Transverse colon (tissue), 4 donors: ENCODE measurements around the gene INPP4B. TPM values are rescaled to one million over a fixed set of nuclear protein-coding genes. Genes with fewer than 3 reads are reported as not detected.

ENCODE experiments used
- DNase-seq: peaks from one replicate; pipeline ENCODE4 v3.0.0-alpha.2; 2019
- H3K27ac ChIP-seq, 4 donors: fragments of 200-600 bp; sonication (generic); 2 replicates each; pipeline ENCODE4 v1.5.1; 2016 to 2018; ENCODE audit warnings: inconsistent platforms in 4 of 4
- H3K27me3 ChIP-seq: fragments of 200-600 bp; sonication (generic); 2 replicates; pipeline ENCODE4 v1.5.1; 2017; ENCODE audit warnings: inconsistent platforms
- H3K36me3 ChIP-seq, 4 donors: fragments of 200-600 bp; sonication (generic); 2 replicates each; pipeline ENCODE4 v1.5.1; 2017 to 2019; ENCODE audit warnings: inconsistent platforms in 4 of 4
- H3K4me1 ChIP-seq, 4 donors: fragments of 200-600 bp; sonication (generic); 2 replicates each; pipeline ENCODE4 v1.5.1; 2017 to 2020; ENCODE audit warnings: inconsistent platforms in 4 of 4
- H3K4me3 ChIP-seq, 4 donors: fragments of 200-600 bp; sonication (generic); 1 replicate in 1 of 4; 2 replicates in 3 of 4; pipeline versions ENCODE4 v1.5.1 to v1.6.1; 2017 to 2019; ENCODE audit warnings: inconsistent platforms in 4 of 4
- H3K9me3 ChIP-seq, 2 donors: fragments of 200-600 bp; sonication (generic); 2 replicates each; pipeline ENCODE4 v1.5.1; 2017 to 2019; ENCODE audit warnings: inconsistent platforms in 2 of 2
- CTCF ChIP-seq, 5 experiments: fragments of 200-600 bp in 3 of 5; fragments of 450-650 bp in 2 of 5; sonication (generic) in 3 of 5; IDR thresholded peaks; 1 replicate in 2 of 5; 2 replicates in 3 of 5; pipeline ENCODE4 v1.5.1; 2016 to 2017; ENCODE audit warnings: antibody characterized with exemption in 5 of 5, inconsistent platforms in 3 of 5, mild to moderate bottlenecking in 2 of 5, moderate library complexity in 1 of 5
- EP300 ChIP-seq: sonication (generic); formaldehyde crosslinking; IDR thresholded peaks from one replicate; pipeline ENCODE4 v1.6.1; 2017; ENCODE audit warnings: antibody characterized with exemption, low read depth
- POLR2A ChIP-seq: fragments of 450-650 bp; IDR thresholded peaks from one replicate; pipeline ENCODE4 v1.6.1; 2016; ENCODE audit warnings: antibody characterized with exemption, mild to moderate bottlenecking, moderate library complexity
- POLR2AphosphoS5 ChIP-seq, 3 donors: sonication (generic); formaldehyde crosslinking; IDR thresholded peaks; one replicate each; pipeline ENCODE4 v1.6.1; 2016; ENCODE audit warnings: antibody characterized with exemption in 3 of 3
- WGBS, 2 donors: methylation state at CpG; one replicate each; pipeline ENCODE4 v1.1.5; 2018; ENCODE audit warnings: low coverage in 1 of 2; 5-methylcytosine and 5-hydroxymethylcytosine counted together
- in situ Hi-C, 4 donors: fragments of 200-750 bp; cut with MboI; loops; one replicate each; pipeline versions ENCODE4 v1.15.0 to v1.15.1; 2017; ENCODE audit warnings: low sequenced_read_pairs in 3 of 4, low pct_ligation_motif_present in 1 of 4, low pct_unique_long_range_greater_than_20kb in 1 of 4
- intact Hi-C: fragments of 100-400 bp; cut with DNase I; formaldehyde crosslinking; loops from one replicate; pipeline ENCODE4 v1.15.1; 2023; ENCODE audit warnings: low total_unique reads
- total RNA-seq, 4 donors: library from RNA; depleted of rRNA; stranded (reverse); fragments of >200 nt; gene quantifications; one replicate each; pipeline ENCODE4 v1.1.0, GENCODE V29; 2016

The INPP4B gene
- total RNA-seq, 4 donors from 2014 or later = 18.3 to 33.8 (median 31.4) TPM

GRCh38 chr4:142034101-142034500 lies 812.0 kb downstream of the INPP4B start:
- 88 to 90% methylated on average over 2 to 3 of the region's 3 CpGs for WGBS, 2 donors
- H3K27ac ChIP-seq = no peak overlapping the region
- no peak for DNase-seq
- no peaks in the 10 kb centered on the region for H3K36me3 ChIP-seq
- TF ChIP-seq POLR2AphosphoS5 (IDR thresholded peaks at IDR 0.05) (no peak), CTCF (IDR thresholded peaks at IDR 0.05) (no peak), POLR2A (no peak), EP300 (no peak)
- intact Hi-C loops = no loop called here
- H3K4me3 ChIP-seq = no peak overlapping the region
- H3K4me1 ChIP-seq = no peaks in the 10 kb centered on the region
- in situ Hi-C loops = no loop called here
- no peaks in the 10 kb centered on the region for H3K9me3 ChIP-seq
- no peaks in the 10 kb centered on the region for H3K27me3 ChIP-seq

GRCh38 chr4:142030010-142030409 lies 816.1 kb downstream of the INPP4B start:
- in situ Hi-C loops = no loop called here

GRCh38 chr4:142021761-142022160 lies 824.3 kb downstream of the INPP4B start:
- Histone ChIP-seq H3K36me3 (no peaks in the 10 kb centered on the region), H3K4me1 (no peaks in the 10 kb centered on the region), H3K9me3 (no peaks in the 10 kb centered on the region), H3K4me3 (no peak overlapping the region), H3K27me3 (no peaks in the 10 kb centered on the region), H3K27ac (no peak overlapping the region)
- intact Hi-C loops (no loop called here), in situ Hi-C loops (no loop called here)
- TF ChIP-seq CTCF (IDR thresholded peaks at IDR 0.05) (no peak), POLR2AphosphoS5 (IDR thresholded peaks at IDR 0.05) (no peak), POLR2A (no peak), EP300 (no peak)
- no peak for DNase-seq
- WGBS, 2 donors = 80 to 86% methylated on average over 2 of the region's 2 CpGs

More at GRCh38 chr4:142030010-142030409, 816.1 kb downstream of the INPP4B start:
- Histone ChIP-seq H3K36me3 (no peaks in the 10 kb centered on the region), H3K9me3 (no peaks in the 10 kb centered on the region), H3K27ac (no peak overlapping the region), H3K4me3 (no peak overlapping the region), H3K4me1 (no peaks in the 10 kb centered on the region), H3K27me3 (no peaks in the 10 kb centered on the region)
- WGBS, 2 donors = 73 to 75% methylated on average over 4 of the region's 4 CpGs
- intact Hi-C loops = no loop called here
- DNase-seq = no peak
- TF ChIP-seq POLR2AphosphoS5 (IDR thresholded peaks at IDR 0.05) (no peak), EP300 (no peak), CTCF (IDR thresholded peaks at IDR 0.05) (no peak), POLR2A (no peak)

GRCh38 chr4:142021181-142021580 lies 824.9 kb downstream of the INPP4B start:
- 97 to 100% methylated on average over 1 of the region's 1 CpG for WGBS, 2 donors
- no peak overlapping the region for H3K27ac ChIP-seq
- in situ Hi-C loops (no loop called here), intact Hi-C loops (no loop called here)
- H3K4me3 ChIP-seq = no peak overlapping the region
- no peaks in the 10 kb centered on the region for H3K9me3 ChIP-seq
- no peak for DNase-seq
- no peaks in the 10 kb centered on the region for H3K36me3 ChIP-seq
- no peaks in the 10 kb centered on the region for H3K27me3 ChIP-seq
- no peaks in the 10 kb centered on the region for H3K4me1 ChIP-seq
- TF ChIP-seq CTCF (IDR thresholded peaks at IDR 0.05) (no peak), POLR2A (no peak), EP300 (no peak), POLR2AphosphoS5 (IDR thresholded peaks at IDR 0.05) (no peak)
